ENCODE results near the gene IMPDH2. TPM values are rescaled to one million over a fixed set of nuclear protein-coding genes. Genes with fewer than 3 reads are reported as not detected.

IMPDH2 gene
- total and polyA plus RNA-seq, 2 donors from 2014 or later = 99.9 to 132 TPM

- intact Hi-C loops (cut with DNase I) = no loop called here
- no peak overlapping the region for H3K9ac ChIP-seq (ENCODE audit: low read length in 3 of 3)
- FAIRE-seq (no peak), DNase-seq (no peak)
- H3K27me3 ChIP-seq (ENCODE audit: control insufficient read depth, insufficient read depth, low read length) = no peaks in the 10 kb centered on the region
- no peaks in the 10 kb centered on the region for H3K9me3 ChIP-seq (ENCODE audit: control insufficient read depth in 2 of 3, insufficient read depth in 1 of 3, low read length in 3 of 3)
- no peak for TF ChIP-seq CTCF (IDR thresholded peaks at IDR 0.05; ENCODE audit: borderline replicate concordance, extremely low read depth, insufficient read depth)
- H3K27ac ChIP-seq (ENCODE audit: low read depth in 2 of 2, low read length in 2 of 2) = no peak overlapping the region
- H3K4me3 ChIP-seq (ENCODE audit: low read length in 3 of 3) = no peak overlapping the region
- peaks cover 0 to 26% (median 5%) of the 10 kb centered on the region in 3 donors for H3K4me1 ChIP-seq (ENCODE audit: control insufficient read depth in 2 of 3, insufficient read depth in 2 of 3, low read depth in 1 of 3, low read length in 3 of 3)
- H3K36me3 ChIP-seq (ENCODE audit: control insufficient read depth in 2 of 3, insufficient read depth in 3 of 3, low read length in 3 of 3) = peaks cover 0 to 6% (median 2%) of the 10 kb centered on the region in 3 donors
These were observed 35.4 kb downstream of the IMPDH2 start for GRCh38 chr3:48993834-48994233.

- DNase-seq (no peak), FAIRE-seq (no peak)
- Histone ChIP-seq H3K4me3 (ENCODE audit: low read length in 3 of 3) (peak overlapping the region in 1 of 3 donors; percentile 88), H3K9me3 (ENCODE audit: control insufficient read depth in 2 of 3, insufficient read depth in 1 of 3, low read length in 3 of 3) (no peaks in the 10 kb centered on the region), H3K27ac (ENCODE audit: low read depth in 2 of 2, low read length in 2 of 2) (no peak overlapping the region), H3K36me3 (ENCODE audit: control insufficient read depth in 2 of 3, insufficient read depth in 3 of 3, low read length in 3 of 3) (peaks cover 0 to 5% (median 2%) of the 10 kb centered on the region in 3 donors), H3K27me3 (ENCODE audit: control insufficient read depth, insufficient read depth, low read length) (no peaks in the 10 kb centered on the region), H3K4me1 (ENCODE audit: control insufficient read depth in 2 of 3, insufficient read depth in 2 of 3, low read depth in 1 of 3, low read length in 3 of 3) (peaks cover 0 to 21% (median 5%) of the 10 kb centered on the region in 3 donors), H3K9ac (ENCODE audit: low read length in 3 of 3) (peak overlapping the region in 1 of 3 donors; percentile 51)
- intact Hi-C loops (cut with DNase I) = no loop called here
- no peak for TF ChIP-seq CTCF (IDR thresholded peaks at IDR 0.05; ENCODE audit: borderline replicate concordance, extremely low read depth, insufficient read depth)
These were observed 37.2 kb downstream of the IMPDH2 start for GRCh38 chr3:48991851-48992545.

GRCh38 chr3:48990636-48991469 is 38.3 kb downstream of the IMPDH2 start:
- FAIRE-seq = no peak
- peak overlapping the region; percentile 51 to 77 (median 62) for H3K9ac ChIP-seq (ENCODE audit: low read length in 3 of 3)
- peak overlapping the region; percentile 63 to 88 (median 64) for H3K4me3 ChIP-seq (ENCODE audit: low read length in 3 of 3)
- H3K9me3 ChIP-seq (ENCODE audit: control insufficient read depth in 2 of 3, insufficient read depth in 1 of 3, low read length in 3 of 3) = no peaks in the 10 kb centered on the region
- H3K4me1 ChIP-seq (ENCODE audit: control insufficient read depth in 2 of 3, insufficient read depth in 2 of 3, low read depth in 1 of 3, low read length in 3 of 3) = peaks cover 0 to 21% (median 5%) of the 10 kb centered on the region in 3 donors
- intact Hi-C loops (cut with DNase I) = no loop called here
- H3K27ac ChIP-seq (ENCODE audit: low read depth in 2 of 2, low read length in 2 of 2) = peak overlapping the region; percentile 95 to 97
- peaks cover 0 to 3% (median 0%) of the 10 kb centered on the region in 3 donors for H3K36me3 ChIP-seq (ENCODE audit: control insufficient read depth in 2 of 3, insufficient read depth in 3 of 3, low read length in 3 of 3)
- peak in 4 of 5 donors; percentile 38 to 48 (median 44) for DNase-seq
- TF ChIP-seq CTCF (IDR thresholded peaks at IDR 0.05; ENCODE audit: borderline replicate concordance, extremely low read depth, insufficient read depth) = no peak
- no peaks in the 10 kb centered on the region for H3K27me3 ChIP-seq (ENCODE audit: control insufficient read depth, insufficient read depth, low read length)
